Activated T-cell treated with anti-CD3 and anti-CD28 coated beads for 24 hours (primary cell): ENCODE data around the gene PNCK.

Source experiments
- DNase-seq: peaks from one replicate; pipeline ENCODE4 v3.0.0-alpha.2; 2020; ENCODE audit warnings: low read depth

The PNCK gene

GRCh38 chrX:153640736-153641575 is 32.7 kb downstream of the PNCK start:
- no peak for DNase-seq

- DNase-seq = no peak
Observed at GRCh38 chrX:153640045-153640686, 33.4 kb downstream of the PNCK start.

GRCh38 chrX:153639177-153640044 is 34.2 kb downstream of the PNCK start:
- no peak for DNase-seq

GRCh38 chrX:153638436-153639176 is 35.0 kb downstream of the PNCK start:
- no peak for DNase-seq

- DNase-seq = no peak
Observed at GRCh38 chrX:153638041-153638371, 35.6 kb downstream of the PNCK start.

- DNase-seq = no peak
Observed at GRCh38 chrX:153637121-153638040, 36.2 kb downstream of the PNCK start.

GRCh38 chrX:153636716-153637115 is 36.9 kb downstream of the PNCK start:
- DNase-seq = no peak

GRCh38 chrX:153635788-153636668 is 37.6 kb downstream of the PNCK start:
- no peak for DNase-seq

- DNase-seq = no peak
Observed at GRCh38 chrX:153635388-153635787, 38.2 kb downstream of the PNCK start.

GRCh38 chrX:153634832-153635231 is 38.8 kb downstream of the PNCK start:
- DNase-seq = no peak

GRCh38 chrX:153634236-153634635 is 39.4 kb downstream of the PNCK start:
- no peak for DNase-seq

GRCh38 chrX:153633607-153634180 is 39.9 kb downstream of the PNCK start:
- DNase-seq = no peak

- no peak for DNase-seq
Observed at GRCh38 chrX:153633048-153633447, 40.6 kb downstream of the PNCK start.

- no peak for DNase-seq
Observed at GRCh38 chrX:153632595-153632946, 41.0 kb downstream of the PNCK start.

- DNase-seq = no peak
Observed at GRCh38 chrX:153631907-153632594, 41.6 kb downstream of the PNCK start.

- DNase-seq = no peak
Observed at GRCh38 chrX:153631346-153631745, 42.3 kb downstream of the PNCK start.

- no peak for DNase-seq
Observed at GRCh38 chrX:153628665-153629064, 44.9 kb downstream of the PNCK start.

GRCh38 chrX:153628129-153628528 is 45.5 kb downstream of the PNCK start:
- no peak for DNase-seq

- DNase-seq = no peak
Observed at GRCh38 chrX:153627675-153628111, 45.9 kb downstream of the PNCK start.
